Neural cell (in vitro differentiated cells): ENCODE results near the gene CDKL4.

Experiments
- CTCF ChIP-seq: fragments of 450-650 bp; IDR thresholded peaks from 2 replicates; pipeline ENCODE4 v1.5.1; 2014; ENCODE audit warnings: antibody characterized with exemption, mild to moderate bottlenecking, moderate library complexity; ENCODE audit not compliant: poor library complexity, severe bottlenecking
- RAD21 ChIP-seq: fragments of 450-650 bp; conservative IDR thresholded peaks from 2 replicates; pipeline ENCODE4 v1.6.1; 2014; ENCODE audit warnings: antibody characterized with exemption, mild to moderate bottlenecking, moderate library complexity

- TF ChIP-seq RAD21, result no peak
- TF ChIP-seq CTCF, result no peak
These were observed 46.7 kb upstream of the CDKL4 start for GRCh38 chr2:39290433-39290832.
